Measurements from ENCODE around the gene STON1.

DNA sequence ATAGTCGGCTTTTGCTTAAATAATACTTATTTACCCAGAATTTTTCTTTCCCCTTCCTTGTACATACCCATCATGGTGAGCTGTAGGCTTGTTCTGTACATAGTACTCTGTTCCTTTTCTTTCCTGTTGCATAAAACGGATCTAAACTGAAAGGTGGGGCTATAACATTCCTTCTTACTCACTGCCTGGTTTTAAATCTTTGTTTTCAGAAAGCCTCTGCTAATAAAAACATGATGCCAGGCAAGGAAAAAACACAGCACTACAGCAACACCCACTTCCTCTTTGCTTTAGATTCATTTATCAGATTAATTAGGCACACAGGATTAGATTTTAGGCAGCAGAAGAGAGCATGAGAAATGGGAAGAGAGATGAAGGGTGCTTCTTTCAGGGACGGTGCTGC lies 19.6 kb upstream of the STON1 start:
- TF ChIP-seq, protein P1, sequence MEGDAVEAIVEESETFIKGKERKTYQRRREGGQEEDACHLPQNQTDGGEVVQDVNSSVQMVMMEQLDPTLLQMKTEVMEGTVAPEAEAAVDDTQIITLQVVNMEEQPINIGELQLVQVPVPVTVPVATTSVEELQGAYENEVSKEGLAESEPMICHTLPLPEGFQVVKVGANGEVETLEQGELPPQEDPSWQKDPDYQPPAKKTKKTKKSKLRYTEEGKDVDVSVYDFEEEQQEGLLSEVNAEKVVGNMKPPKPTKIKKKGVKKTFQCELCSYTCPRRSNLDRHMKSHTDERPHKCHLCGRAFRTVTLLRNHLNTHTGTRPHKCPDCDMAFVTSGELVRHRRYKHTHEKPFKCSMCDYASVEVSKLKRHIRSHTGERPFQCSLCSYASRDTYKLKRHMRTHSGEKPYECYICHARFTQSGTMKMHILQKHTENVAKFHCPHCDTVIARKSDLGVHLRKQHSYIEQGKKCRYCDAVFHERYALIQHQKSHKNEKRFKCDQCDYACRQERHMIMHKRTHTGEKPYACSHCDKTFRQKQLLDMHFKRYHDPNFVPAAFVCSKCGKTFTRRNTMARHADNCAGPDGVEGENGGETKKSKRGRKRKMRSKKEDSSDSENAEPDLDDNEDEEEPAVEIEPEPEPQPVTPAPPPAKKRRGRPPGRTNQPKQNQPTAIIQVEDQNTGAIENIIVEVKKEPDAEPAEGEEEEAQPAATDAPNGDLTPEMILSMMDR (IDR thresholded peaks at IDR 0.05): no peak
- no peak for TF ChIP-seq POLR2AphosphoS5 (IDR thresholded peaks at IDR 0.05)

Data from transverse colon (tissue), 4 donors.